Measurements from ENCODE around the gene CAMTA2. TPM values are rescaled to one million over a fixed set of nuclear protein-coding genes. Genes with fewer than 3 reads are reported as not detected.

CAMTA2 gene
- total RNA-seq, 2 experiments from 2014 or later = 9.7 to 44.3 TPM

DNA sequence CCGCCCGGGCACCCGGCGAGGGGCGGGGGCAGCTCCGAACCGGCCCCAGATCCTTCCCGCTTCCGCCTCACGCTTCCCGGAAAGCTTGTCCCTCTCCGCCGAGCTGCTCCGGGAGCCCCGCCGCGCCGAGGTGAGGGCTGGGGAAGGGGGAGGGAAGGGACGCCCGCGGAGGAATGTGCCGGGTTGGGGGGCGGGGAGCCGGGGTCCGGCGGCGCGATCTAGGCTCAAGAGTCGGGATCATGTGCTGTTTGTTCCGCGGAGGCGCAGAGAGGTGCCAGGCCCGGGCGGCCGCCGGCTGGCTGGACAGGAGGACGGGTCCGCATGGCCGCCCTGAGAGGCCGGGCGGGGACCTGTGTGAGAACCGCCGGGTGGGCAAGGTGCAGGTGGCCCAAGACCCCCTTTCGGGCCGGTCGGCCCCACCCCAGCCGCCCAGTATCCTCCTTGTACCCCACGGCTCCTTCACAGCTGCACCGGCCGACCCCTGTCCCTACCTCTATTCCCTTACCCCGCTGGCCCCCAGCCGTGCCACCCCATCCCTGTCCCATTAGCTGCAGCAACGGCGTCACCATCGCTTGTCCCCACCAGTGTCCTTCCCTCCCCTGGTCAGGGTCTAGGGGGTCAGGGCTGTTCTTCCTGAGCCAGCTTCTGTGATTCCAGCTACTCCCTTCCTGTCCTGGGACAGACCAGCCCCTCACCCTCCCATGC, 10.7 kb upstream of the CAMTA2 start:
- H3K9me3 ChIP-seq (ENCODE audit: low read length) = no peaks in the 10 kb centered on the region
- H2AFZ ChIP-seq (ENCODE audit: low read length) = peak overlapping the region; percentile 30; the same call in 1 of the 2 replicates
- H3K4me3 ChIP-seq (ENCODE audit: low read depth, low read length, poor library complexity, severe bottlenecking) = peak overlapping the region; percentile 93
- peaks cover 20% of the 10 kb centered on the region for H3K4me1 ChIP-seq (ENCODE audit: insufficient read depth, low read length, poor library complexity, severe bottlenecking)
- no peak for DNase-seq (ENCODE audit: low spot score)
- ChIA-PET POLR2A (interaction anchor here (0.6 to 2.0 kb wide), 2 partner anchors 9 to 31 kb away, joined by 3 to 6 read pairs; partner anchors contain the start of gene SPAG7), CTCF (ENCODE audit: unreplicated experiment) (interaction anchor here (1.2 kb wide), 1 partner anchor 10 kb away, joined by 4 read pairs; no protein-coding TSS in a partner anchor)
- peaks cover 19% of the 10 kb centered on the region; the same call in 1 of the 2 replicates for H3K36me3 ChIP-seq (ENCODE audit: insufficient read depth, low read length)
- peak overlapping the region; percentile 18 for H3K27ac ChIP-seq (ENCODE audit: low read depth, low read length, poor library complexity, severe bottlenecking)
- no peak for TF ChIP-seq EZH2phosphoT487 (IDR thresholded peaks at IDR 0.05; ENCODE audit: borderline replicate concordance, low read depth, low read length)
- TF ChIP-seq, protein P1, sequence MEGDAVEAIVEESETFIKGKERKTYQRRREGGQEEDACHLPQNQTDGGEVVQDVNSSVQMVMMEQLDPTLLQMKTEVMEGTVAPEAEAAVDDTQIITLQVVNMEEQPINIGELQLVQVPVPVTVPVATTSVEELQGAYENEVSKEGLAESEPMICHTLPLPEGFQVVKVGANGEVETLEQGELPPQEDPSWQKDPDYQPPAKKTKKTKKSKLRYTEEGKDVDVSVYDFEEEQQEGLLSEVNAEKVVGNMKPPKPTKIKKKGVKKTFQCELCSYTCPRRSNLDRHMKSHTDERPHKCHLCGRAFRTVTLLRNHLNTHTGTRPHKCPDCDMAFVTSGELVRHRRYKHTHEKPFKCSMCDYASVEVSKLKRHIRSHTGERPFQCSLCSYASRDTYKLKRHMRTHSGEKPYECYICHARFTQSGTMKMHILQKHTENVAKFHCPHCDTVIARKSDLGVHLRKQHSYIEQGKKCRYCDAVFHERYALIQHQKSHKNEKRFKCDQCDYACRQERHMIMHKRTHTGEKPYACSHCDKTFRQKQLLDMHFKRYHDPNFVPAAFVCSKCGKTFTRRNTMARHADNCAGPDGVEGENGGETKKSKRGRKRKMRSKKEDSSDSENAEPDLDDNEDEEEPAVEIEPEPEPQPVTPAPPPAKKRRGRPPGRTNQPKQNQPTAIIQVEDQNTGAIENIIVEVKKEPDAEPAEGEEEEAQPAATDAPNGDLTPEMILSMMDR (conservative IDR thresholded peaks at IDR 0.05; ENCODE audit: low read length) = no peak
- peaks cover 6% of the 10 kb centered on the region; the same call in 1 of the 2 replicates for H3K79me2 ChIP-seq (ENCODE audit: insufficient read depth, low read depth, low read length)
- no TSS peak for BruUV-seq (replicated peaks)
- intact Hi-C loops (cut with micrococcal nuclease; ENCODE audit: unreplicated experiment) = no loop called here
- H3K9me2 ChIP-seq (ENCODE audit: insufficient read depth, low read length) = no peaks in the 10 kb centered on the region
- H4K20me1 ChIP-seq (ENCODE audit: insufficient read depth, low read length) = no peaks in the 10 kb centered on the region
- peak overlapping the region; percentile 98 for H3K4me2 ChIP-seq (ENCODE audit: low read length)

DNA sequence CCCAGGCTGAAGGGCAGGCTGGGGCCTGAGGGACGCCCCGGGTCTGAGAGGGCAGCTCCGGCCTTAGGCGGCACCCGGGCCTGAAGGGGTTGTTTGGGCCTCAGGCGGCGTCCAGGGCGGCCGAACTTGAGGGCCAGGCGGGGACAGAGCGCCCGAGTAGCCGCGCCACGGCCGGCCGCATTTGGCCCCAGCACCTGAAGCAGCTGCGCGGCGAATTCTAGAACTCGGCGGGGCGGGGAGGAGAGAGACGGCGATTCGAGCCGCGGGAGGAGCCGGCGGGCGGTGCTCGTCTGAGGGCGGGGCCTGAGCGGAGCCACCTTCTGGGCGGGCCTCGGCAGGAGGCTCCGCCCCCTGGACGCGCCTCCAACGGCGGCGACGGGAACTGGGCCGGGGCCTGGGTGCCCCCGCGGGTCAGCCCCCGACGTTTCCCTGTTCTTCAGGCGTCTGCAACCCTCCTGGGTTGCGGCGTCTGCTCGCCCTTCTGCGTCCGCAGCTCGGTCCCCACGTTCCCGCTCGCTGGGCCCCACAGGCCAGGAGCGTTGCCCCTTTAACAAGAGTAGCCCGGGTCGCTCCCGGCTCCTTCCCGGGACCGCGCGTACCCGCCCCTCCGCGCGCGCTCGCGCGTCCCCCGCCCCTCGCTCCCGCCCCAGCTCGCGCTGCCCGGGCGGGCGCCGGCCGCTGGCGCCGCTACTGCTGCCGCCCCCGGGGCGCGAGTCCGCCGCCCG, 10.0 kb upstream of the CAMTA2 start, which contains the start of the genes INCA1 and KIF1C:
TSS of gene INCA1 (minus strand) at position 221 of the 725 bp plus-strand sequence. CDS start 3,085 bp downstream, outside the sequence.
TSS of gene KIF1C (plus strand) at position 649 of the 725 bp plus-strand sequence. CDS start 2,297 bp downstream, outside the sequence.
- ChIA-PET POLR2A (interaction anchor here (0.6 to 2.0 kb wide), 2 partner anchors 10 to 30 kb away, joined by 3 to 6 read pairs; partner anchors contain the start of gene SPAG7), CTCF (ENCODE audit: unreplicated experiment) (interaction anchor here (0.6 to 1.2 kb wide), 2 partner anchors 9 to 25 kb away, joined by 3 to 4 read pairs; no protein-coding TSS in a partner anchor)
- H3K36me3 ChIP-seq (ENCODE audit: insufficient read depth, low read length) = peaks cover 14% of the 10 kb centered on the region; the same call in 1 of the 2 replicates
- TF ChIP-seq, protein P1 (conservative IDR thresholded peaks at IDR 0.05; ENCODE audit: low read length) = no peak
- no peak for TF ChIP-seq EZH2phosphoT487 (IDR thresholded peaks at IDR 0.05; ENCODE audit: borderline replicate concordance, low read depth, low read length)
- peak; percentile 95 for DNase-seq (ENCODE audit: low spot score)
- peak within 1 kb of the TSS; percentile 93 for H3K4me3 ChIP-seq (ENCODE audit: low read depth, low read length, poor library complexity, severe bottlenecking)
- peak within 1 kb of the TSS; percentile 98 for H3K4me2 ChIP-seq (ENCODE audit: low read length)
- intact Hi-C loops (cut with micrococcal nuclease; ENCODE audit: unreplicated experiment) = loop anchor here (1.0 kb wide), 1 partner anchor 49 kb away; the partner anchor contains the start of gene PFN1
- H3K79me2 ChIP-seq (ENCODE audit: insufficient read depth, low read depth, low read length) = peaks cover 6% of the 10 kb centered on the region; the same call in 1 of the 2 replicates
- H3K9me3 ChIP-seq (ENCODE audit: low read length) = no peaks in the 10 kb centered on the region
- H3K27ac ChIP-seq (ENCODE audit: low read depth, low read length, poor library complexity, severe bottlenecking) = peak within 1 kb of the TSS; percentile 48
- BruUV-seq (replicated peaks) = no TSS peak
- peak within 1 kb of the TSS; percentile 42; the same call in 1 of the 2 replicates for H2AFZ ChIP-seq (ENCODE audit: low read length)
- no peaks in the 10 kb centered on the region for H3K9me2 ChIP-seq (ENCODE audit: insufficient read depth, low read length)
- peaks cover 20% of the 10 kb centered on the region for H3K4me1 ChIP-seq (ENCODE audit: insufficient read depth, low read length, poor library complexity, severe bottlenecking)
- H4K20me1 ChIP-seq (ENCODE audit: insufficient read depth, low read length) = no peaks in the 10 kb centered on the region
